ENCODE data around the gene ATP5IF1.
A peak's percentile ranks its signal among the peaks of the same experiment; 100 is the strongest.

ATP5IF1 gene

GRCh38 chr1:28235755-28236655 lies at the start of gene ATP5IF1:
Gene ATP5IF1 (plus strand): TSS chr1:28236124. CDS start chr1:28236184, 60 bp downstream.
- Histone ChIP-seq H3K4me3 (ENCODE audit: low read depth in 1 of 5, low read length in 5 of 5) (peak within 1 kb of the TSS; percentile 92 to 99 (median 95)), H3K4me1 (ENCODE audit: control insufficient read depth in 5 of 5, insufficient read depth in 5 of 5, low read length in 5 of 5) (peaks cover 6 to 43% (median 31%) of the 10 kb centered on the region in 5 donors), H3K27ac (ENCODE audit: low read depth, low read length) (peak within 1 kb of the TSS; percentile 77), H3K27me3 (ENCODE audit: control insufficient read depth in 5 of 5, insufficient read depth in 4 of 5, low read length in 5 of 5) (no peaks in the 10 kb centered on the region), H3K9ac (ENCODE audit: low read length in 5 of 5) (peak within 1 kb of the TSS; percentile 69 to 91 (median 87)), H3K9me3 (ENCODE audit: control insufficient read depth in 5 of 5, low read length in 5 of 5) (no peaks in the 10 kb centered on the region), H3K36me3 (ENCODE audit: control insufficient read depth in 5 of 5, insufficient read depth in 5 of 5, low read length in 5 of 5) (peaks cover 0 to 7% (median 4%) of the 10 kb centered on the region in 5 donors)

GRCh38 chr1:28190337-28190979 lies 45.5 kb upstream of the ATP5IF1 start:
- H3K27ac ChIP-seq (ENCODE audit: low read depth, low read length), result no peak overlapping the region
- peaks cover 0 to 2% (median 0%) of the 10 kb centered on the region in 5 donors for H3K36me3 ChIP-seq (ENCODE audit: control insufficient read depth in 5 of 5, insufficient read depth in 5 of 5, low read length in 5 of 5)
- peaks cover 0 to 19% (median 7%) of the 10 kb centered on the region in 5 donors for H3K4me1 ChIP-seq (ENCODE audit: control insufficient read depth in 5 of 5, insufficient read depth in 5 of 5, low read length in 5 of 5)
- H3K9ac ChIP-seq (ENCODE audit: low read length in 5 of 5), result peak overlapping the region in 2 of 5 donors; percentile 35 to 61
- no peak overlapping the region for H3K4me3 ChIP-seq (ENCODE audit: low read depth in 1 of 5, low read length in 5 of 5)
- no peaks in the 10 kb centered on the region for H3K9me3 ChIP-seq (ENCODE audit: control insufficient read depth in 5 of 5, low read length in 5 of 5)
- no peaks in the 10 kb centered on the region for H3K27me3 ChIP-seq (ENCODE audit: control insufficient read depth in 5 of 5, insufficient read depth in 4 of 5, low read length in 5 of 5)

- H3K4me3 ChIP-seq (ENCODE audit: low read depth in 1 of 5, low read length in 5 of 5), result no peak overlapping the region
- H3K27ac ChIP-seq (ENCODE audit: low read depth, low read length), result no peak overlapping the region
Observed at GRCh38 chr1:28190996-28191645, 44.8 kb upstream of the ATP5IF1 start.

GRCh38 chr1:28193701-28194161 lies 42.2 kb upstream of the ATP5IF1 start:
- no peak overlapping the region for H3K4me3 ChIP-seq (ENCODE audit: low read depth in 1 of 5, low read length in 5 of 5)
- H3K27me3 ChIP-seq (ENCODE audit: control insufficient read depth in 5 of 5, insufficient read depth in 4 of 5, low read length in 5 of 5), result no peaks in the 10 kb centered on the region
- no peaks in the 10 kb centered on the region for H3K9me3 ChIP-seq (ENCODE audit: control insufficient read depth in 5 of 5, low read length in 5 of 5)
- peaks cover 2 to 10% (median 9%) of the 10 kb centered on the region in 5 donors for H3K36me3 ChIP-seq (ENCODE audit: control insufficient read depth in 5 of 5, insufficient read depth in 5 of 5, low read length in 5 of 5)
- no peak overlapping the region for H3K27ac ChIP-seq (ENCODE audit: low read depth, low read length)
- H3K4me1 ChIP-seq (ENCODE audit: control insufficient read depth in 5 of 5, insufficient read depth in 5 of 5, low read length in 5 of 5), result peaks cover 0 to 29% (median 11%) of the 10 kb centered on the region in 5 donors
- H3K9ac ChIP-seq (ENCODE audit: low read length in 5 of 5), result no peak overlapping the region

More at GRCh38 chr1:28190996-28191645, 44.8 kb upstream of the ATP5IF1 start:
- Histone ChIP-seq H3K36me3 (ENCODE audit: control insufficient read depth in 5 of 5, insufficient read depth in 5 of 5, low read length in 5 of 5) (peaks cover 0 to 2% (median 0%) of the 10 kb centered on the region in 5 donors), H3K9ac (ENCODE audit: low read length in 5 of 5) (peak overlapping the region in 2 of 5 donors; percentile 35 to 61), H3K4me1 (ENCODE audit: control insufficient read depth in 5 of 5, insufficient read depth in 5 of 5, low read length in 5 of 5) (peaks cover 0 to 19% (median 7%) of the 10 kb centered on the region in 5 donors), H3K9me3 (ENCODE audit: control insufficient read depth in 5 of 5, low read length in 5 of 5) (no peaks in the 10 kb centered on the region), H3K27me3 (ENCODE audit: control insufficient read depth in 5 of 5, insufficient read depth in 4 of 5, low read length in 5 of 5) (no peaks in the 10 kb centered on the region)

- no peaks in the 10 kb centered on the region for H3K9me3 ChIP-seq (ENCODE audit: control insufficient read depth in 5 of 5, low read length in 5 of 5)
- H3K27ac ChIP-seq (ENCODE audit: low read depth, low read length), result no peak overlapping the region
- peaks cover 0 to 29% (median 11%) of the 10 kb centered on the region in 5 donors for H3K4me1 ChIP-seq (ENCODE audit: control insufficient read depth in 5 of 5, insufficient read depth in 5 of 5, low read length in 5 of 5)
Observed at GRCh38 chr1:28194326-28195035, 41.4 kb upstream of the ATP5IF1 start.

GRCh38 chr1:28195780-28196179 lies 40.1 kb upstream of the ATP5IF1 start:
- no peaks in the 10 kb centered on the region for H3K27me3 ChIP-seq (ENCODE audit: control insufficient read depth in 5 of 5, insufficient read depth in 4 of 5, low read length in 5 of 5)
- no peaks in the 10 kb centered on the region for H3K9me3 ChIP-seq (ENCODE audit: control insufficient read depth in 5 of 5, low read length in 5 of 5)
- no peak overlapping the region for H3K27ac ChIP-seq (ENCODE audit: low read depth, low read length)
- H3K36me3 ChIP-seq (ENCODE audit: control insufficient read depth in 5 of 5, insufficient read depth in 5 of 5, low read length in 5 of 5), result peaks cover 11 to 30% (median 29%) of the 10 kb centered on the region in 5 donors
- H3K4me3 ChIP-seq (ENCODE audit: low read depth in 1 of 5, low read length in 5 of 5), result no peak overlapping the region
- H3K9ac ChIP-seq (ENCODE audit: low read length in 5 of 5), result no peak overlapping the region
- peaks cover 0 to 25% (median 8%) of the 10 kb centered on the region in 5 donors for H3K4me1 ChIP-seq (ENCODE audit: control insufficient read depth in 5 of 5, insufficient read depth in 5 of 5, low read length in 5 of 5)

More at GRCh38 chr1:28194326-28195035, 41.4 kb upstream of the ATP5IF1 start:
- no peak overlapping the region for H3K4me3 ChIP-seq (ENCODE audit: low read depth in 1 of 5, low read length in 5 of 5)
- no peak overlapping the region for H3K9ac ChIP-seq (ENCODE audit: low read length in 5 of 5)
- peaks cover 4 to 18% (median 17%) of the 10 kb centered on the region in 5 donors for H3K36me3 ChIP-seq (ENCODE audit: control insufficient read depth in 5 of 5, insufficient read depth in 5 of 5, low read length in 5 of 5)
- no peaks in the 10 kb centered on the region for H3K27me3 ChIP-seq (ENCODE audit: control insufficient read depth in 5 of 5, insufficient read depth in 4 of 5, low read length in 5 of 5)

GRCh38 chr1:28196330-28196729 lies 39.6 kb upstream of the ATP5IF1 start:
- Histone ChIP-seq H3K4me1 (ENCODE audit: control insufficient read depth in 5 of 5, insufficient read depth in 5 of 5, low read length in 5 of 5) (peaks cover 0 to 19% (median 4%) of the 10 kb centered on the region in 5 donors), H3K9me3 (ENCODE audit: control insufficient read depth in 5 of 5, low read length in 5 of 5) (no peaks in the 10 kb centered on the region), H3K27me3 (ENCODE audit: control insufficient read depth in 5 of 5, insufficient read depth in 4 of 5, low read length in 5 of 5) (no peaks in the 10 kb centered on the region), H3K9ac (ENCODE audit: low read length in 5 of 5) (no peak overlapping the region), H3K4me3 (ENCODE audit: low read depth in 1 of 5, low read length in 5 of 5) (no peak overlapping the region), H3K36me3 (ENCODE audit: control insufficient read depth in 5 of 5, insufficient read depth in 5 of 5, low read length in 5 of 5) (peaks cover 14 to 35% (median 35%) of the 10 kb centered on the region in 5 donors), H3K27ac (ENCODE audit: low read depth, low read length) (no peak overlapping the region)

- peaks cover 14 to 46% (median 42%) of the 10 kb centered on the region in 5 donors for H3K36me3 ChIP-seq (ENCODE audit: control insufficient read depth in 5 of 5, insufficient read depth in 5 of 5, low read length in 5 of 5)
- H3K4me3 ChIP-seq (ENCODE audit: low read depth in 1 of 5, low read length in 5 of 5), result no peak overlapping the region
- H3K9ac ChIP-seq (ENCODE audit: low read length in 5 of 5), result no peak overlapping the region
- H3K9me3 ChIP-seq (ENCODE audit: control insufficient read depth in 5 of 5, low read length in 5 of 5), result no peaks in the 10 kb centered on the region
- H3K27ac ChIP-seq (ENCODE audit: low read depth, low read length), result no peak overlapping the region
- H3K4me1 ChIP-seq (ENCODE audit: control insufficient read depth in 5 of 5, insufficient read depth in 5 of 5, low read length in 5 of 5), result peaks cover 0 to 19% (median 4%) of the 10 kb centered on the region in 5 donors
- no peaks in the 10 kb centered on the region for H3K27me3 ChIP-seq (ENCODE audit: control insufficient read depth in 5 of 5, insufficient read depth in 4 of 5, low read length in 5 of 5)
Observed at GRCh38 chr1:28197682-28198415, 38.1 kb upstream of the ATP5IF1 start.

Data from subcutaneous abdominal adipose tissue (tissue), 5 donors.